Left ventricle myocardium inferior (tissue), 1 donor: ENCODE measurements around the gene SPP1. TPM values are rescaled to one million over a fixed set of nuclear protein-coding genes. Genes with fewer than 3 reads are reported as not detected.

Experiments
- DNase-seq: peaks from one replicate; pipeline ENCODE4 v3.0.0-alpha.2; 2020
- H3K27ac ChIP-seq: fragments of 200-600 bp; replicated peaks from 2 replicates; pipeline ENCODE4 v1.8.0; 2021
- H3K27me3 ChIP-seq: fragments of 200-600 bp; 2 replicates; pipeline ENCODE4 v1.8.0; 2021; ENCODE audit warnings: low read depth
- H3K36me3 ChIP-seq: fragments of 200-600 bp; 2 replicates; pipeline ENCODE4 v1.8.0; 2021
- H3K4me1 ChIP-seq: fragments of 200-600 bp; 2 replicates; pipeline ENCODE4 v1.8.0; 2021
- H3K4me3 ChIP-seq: fragments of 200-600 bp; 2 replicates; pipeline ENCODE4 v1.8.0; 2021; ENCODE audit warnings: mild to moderate bottlenecking, moderate library complexity
- H3K9me3 ChIP-seq: fragments of 200-600 bp; replicated peaks from 2 replicates; pipeline ENCODE4 v1.8.0; 2021
- CTCF ChIP-seq: fragments of 200-600 bp; IDR thresholded peaks from 2 replicates; pipeline ENCODE4 v1.8.0; 2021; ENCODE audit warnings: antibody characterized with exemption, mild to moderate bottlenecking, borderline replicate concordance
- intact Hi-C: fragments of 100-400 bp; cut with micrococcal nuclease; formaldehyde crosslinking; loops from one replicate; pipeline ENCODE4 v1.11.0; 2022
- total RNA-seq: library from RNA; stranded (reverse); fragmentation: NEBNext Ultra II Directional; extraction: Animal tissue kit (Norgen Biotek cat#: 25700); gene quantifications from one replicate; pipeline ENCODE4 v1.2.1, GENCODE V29; 2021
- donor health status: DM: no; HTN: yes; CAD: no; lungs with severe emphysema.

The SPP1 gene
- total RNA-seq, 1 donor from 2014 or later, result 3.7 TPM

GRCh38 chr4:87956501-87956900, 19.0 kb upstream of the SPP1 start:
- DNase-seq, result no peak
- no peaks in the 10 kb centered on the region for H3K36me3 ChIP-seq
- no peak for TF ChIP-seq CTCF
- intact Hi-C loops, result no loop called here
- no peaks in the 10 kb centered on the region for H3K4me1 ChIP-seq
- no peaks in the 10 kb centered on the region for H3K9me3 ChIP-seq
- no peaks in the 10 kb centered on the region for H3K27me3 ChIP-seq
- H3K4me3 ChIP-seq, result no peak overlapping the region
- H3K27ac ChIP-seq, result no peak overlapping the region

GRCh38 chr4:87957061-87957460, 18.5 kb upstream of the SPP1 start:
- Histone ChIP-seq H3K36me3 (no peaks in the 10 kb centered on the region), H3K27ac (no peak overlapping the region), H3K27me3 (no peaks in the 10 kb centered on the region), H3K4me1 (no peaks in the 10 kb centered on the region), H3K4me3 (no peak overlapping the region), H3K9me3 (no peaks in the 10 kb centered on the region)
- TF ChIP-seq CTCF, result no peak
- intact Hi-C loops, result no loop called here
- no peak for DNase-seq

- Histone ChIP-seq H3K27ac (no peak overlapping the region), H3K4me1 (no peaks in the 10 kb centered on the region), H3K9me3 (no peaks in the 10 kb centered on the region), H3K36me3 (no peaks in the 10 kb centered on the region), H3K4me3 (no peak overlapping the region), H3K27me3 (peaks cover 1% of the 10 kb centered on the region)
- intact Hi-C loops, result no loop called here
- TF ChIP-seq CTCF, result no peak
- DNase-seq, result no peak
Observed at GRCh38 chr4:87961993-87962392, 13.5 kb upstream of the SPP1 start.

GRCh38 chr4:87962398-87963146, 12.9 kb upstream of the SPP1 start:
- Histone ChIP-seq H3K4me3 (no peak overlapping the region), H3K36me3 (no peaks in the 10 kb centered on the region), H3K27ac (no peak overlapping the region), H3K27me3 (peaks cover 6% of the 10 kb centered on the region), H3K4me1 (no peaks in the 10 kb centered on the region), H3K9me3 (no peaks in the 10 kb centered on the region)
- intact Hi-C loops, result no loop called here
- no peak for DNase-seq
- TF ChIP-seq CTCF, result no peak

GRCh38 chr4:87965501-87965975, 10.0 kb upstream of the SPP1 start:
- TF ChIP-seq CTCF, result no peak
- no peak overlapping the region for H3K4me3 ChIP-seq
- no peaks in the 10 kb centered on the region for H3K36me3 ChIP-seq
- intact Hi-C loops, result no loop called here
- DNase-seq, result no peak
- peaks cover 6% of the 10 kb centered on the region for H3K27me3 ChIP-seq
- H3K27ac ChIP-seq, result no peak overlapping the region
- no peaks in the 10 kb centered on the region for H3K4me1 ChIP-seq
- no peaks in the 10 kb centered on the region for H3K9me3 ChIP-seq
